NCI-H2196 (cell line): Measurements from ENCODE around the gene DIRAS3.
"Not testable (repeated sequence)": the region's sequence is repeated elsewhere in the genome, so short reads cannot be mapped to it uniquely, and the experiment has no call there.

Source experiments
- DNase-seq: peaks from one replicate; lab custom pipeline; 2025; ENCODE audit not compliant: unreplicated experiment; lab: John Stamatoyannopoulos, UW

Gene DIRAS3

DNA sequence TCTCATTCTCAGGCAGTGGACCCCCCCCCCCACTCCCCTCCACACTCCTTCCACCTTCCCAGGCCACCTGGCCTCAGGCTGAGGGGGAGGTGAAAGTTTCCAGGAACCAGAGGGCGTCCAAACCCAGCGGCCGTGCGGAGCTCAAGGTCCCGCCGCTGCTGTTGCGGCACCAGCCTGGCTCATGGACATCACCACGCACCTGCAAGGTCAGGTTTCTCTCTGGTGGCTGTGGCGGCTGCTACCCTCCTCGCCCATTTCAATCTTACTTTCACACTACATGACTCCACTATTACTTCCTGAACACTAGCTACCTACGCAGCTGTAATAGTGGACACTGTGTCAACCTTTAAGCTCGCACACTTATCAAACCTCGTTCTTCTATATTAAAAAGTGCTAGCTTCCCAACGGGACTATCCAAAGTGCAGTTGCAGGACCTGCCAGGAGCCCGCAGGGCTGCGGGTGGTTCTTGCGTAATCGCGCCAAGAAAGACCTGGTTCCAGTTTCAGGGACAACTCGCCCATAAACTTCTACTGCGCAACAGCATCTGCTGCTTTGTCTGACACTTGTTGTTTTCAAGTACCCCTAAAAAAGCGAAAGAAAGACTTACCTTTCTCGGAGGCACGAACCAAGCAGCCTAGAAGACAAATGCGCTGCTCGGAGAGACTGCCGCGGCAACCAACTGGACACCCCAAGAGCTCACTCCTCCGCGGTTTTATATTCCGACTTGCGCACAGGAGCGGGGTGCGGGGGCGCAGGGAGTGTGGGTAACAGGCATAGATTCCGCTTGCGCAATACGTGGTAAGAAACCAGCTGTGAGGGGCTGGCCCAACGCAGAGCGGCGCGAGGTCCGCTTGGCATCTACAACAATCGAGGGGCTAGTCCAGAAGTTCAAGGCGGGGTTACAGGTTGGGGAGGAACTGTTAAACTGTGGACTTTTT is at the start of gene DIRAS3:
Gene DIRAS3, minus strand, starts transcription at position 687 of the 938 bp plus-strand sequence. CDS start 3,330 bp downstream, outside the sequence.
- DNase-seq: no peak

DNA sequence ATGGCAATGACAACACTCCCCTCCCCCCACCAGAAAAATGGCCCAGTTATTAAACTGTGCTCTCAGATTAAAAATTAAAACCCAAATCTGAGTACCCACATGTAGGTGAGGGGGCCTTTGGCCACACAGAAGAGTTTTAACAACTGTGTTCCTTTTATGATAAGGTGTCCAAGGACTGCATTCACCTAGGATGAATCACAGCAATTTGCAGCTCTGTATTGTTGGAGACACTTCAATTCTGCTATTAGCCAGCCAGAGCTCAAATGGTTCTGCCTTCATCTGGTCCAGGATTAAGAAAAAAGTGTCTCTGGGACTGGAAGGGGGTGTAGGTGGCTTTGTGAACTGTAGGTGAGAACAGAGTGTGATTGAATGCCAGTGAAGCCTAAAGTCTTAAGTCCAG is 43.3 kb upstream of the DIRAS3 start:
- DNase-seq: no peak

GRCh38 chr1:68087184-68087583 is 36.8 kb upstream of the DIRAS3 start:
- DNase-seq: no peak

DNA sequence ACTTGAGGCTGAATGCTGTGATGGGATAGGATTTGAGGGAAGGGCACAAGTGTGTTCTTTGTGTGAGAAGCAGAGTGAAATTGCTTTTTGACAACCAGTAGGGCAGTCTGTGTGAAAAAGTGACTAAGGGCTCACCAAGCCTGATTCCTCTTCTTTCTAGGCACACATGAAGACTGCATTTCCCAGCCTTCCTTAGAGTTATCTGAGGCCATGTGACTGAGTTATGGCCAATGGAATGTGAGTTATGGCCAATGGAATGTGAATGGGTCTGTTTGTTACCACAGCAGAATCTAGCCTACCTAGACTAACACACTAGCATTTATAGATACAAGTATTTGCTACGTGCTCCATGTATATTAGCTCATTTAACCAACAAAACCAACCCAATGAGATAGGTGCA is 35.3 kb upstream of the DIRAS3 start:
- DNase-seq: no peak

GRCh38 chr1:68083686-68084085 is 33.3 kb upstream of the DIRAS3 start:
- DNase-seq: no peak

DNA sequence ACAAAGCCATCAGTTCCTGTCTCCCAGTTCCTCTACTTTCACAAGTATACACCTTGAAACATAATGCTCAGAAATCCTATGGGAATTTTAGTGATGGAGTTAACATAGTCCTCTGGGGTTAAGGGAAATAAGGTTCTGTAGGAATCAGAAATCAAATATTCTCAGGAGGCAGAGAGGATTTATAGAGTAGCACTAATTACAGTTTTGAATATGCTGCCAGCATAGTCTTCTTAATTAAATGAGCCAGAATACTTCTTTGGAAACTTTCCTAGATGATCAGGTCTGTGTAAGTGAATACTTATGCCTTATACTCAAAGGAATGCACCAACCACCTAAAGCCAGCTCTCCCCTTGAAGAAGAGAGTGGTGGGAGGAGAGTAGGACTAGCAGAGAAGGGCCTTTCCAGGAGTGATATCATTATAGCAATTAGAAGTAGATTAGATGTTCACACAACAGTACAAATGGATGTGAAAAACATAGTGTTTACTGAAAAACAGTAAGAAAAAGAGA is 31.4 kb upstream of the DIRAS3 start:
- DNase-seq: no peak

DNA sequence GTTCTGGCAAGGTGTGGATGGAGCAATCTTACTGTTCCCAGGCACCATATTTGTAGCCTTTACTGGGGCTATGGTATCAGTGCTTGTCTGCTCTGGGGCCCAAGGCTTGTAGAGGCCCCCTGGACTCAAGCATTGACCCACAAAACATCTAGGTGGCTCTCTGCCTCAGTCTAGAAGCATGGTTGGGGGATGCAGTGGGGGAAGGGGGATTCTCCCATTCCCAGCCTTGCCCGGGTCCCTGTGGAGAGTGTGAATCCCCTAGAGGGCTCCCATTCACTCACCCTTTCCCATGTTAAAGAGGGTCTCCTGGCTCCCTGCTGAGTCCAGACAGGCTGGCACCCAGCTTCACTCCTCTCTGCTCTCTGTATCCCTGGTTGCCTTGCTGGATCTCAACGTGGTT is 28.2 kb upstream of the DIRAS3 start:
- no peak for DNase-seq

- DNase-seq: no peak
Measured at GRCh38 chr1:68074472-68074871, 24.0 kb upstream of the DIRAS3 start.

GRCh38 chr1:68065766-68066165 is 15.3 kb upstream of the DIRAS3 start:
- DNase-seq: no peak

DNA sequence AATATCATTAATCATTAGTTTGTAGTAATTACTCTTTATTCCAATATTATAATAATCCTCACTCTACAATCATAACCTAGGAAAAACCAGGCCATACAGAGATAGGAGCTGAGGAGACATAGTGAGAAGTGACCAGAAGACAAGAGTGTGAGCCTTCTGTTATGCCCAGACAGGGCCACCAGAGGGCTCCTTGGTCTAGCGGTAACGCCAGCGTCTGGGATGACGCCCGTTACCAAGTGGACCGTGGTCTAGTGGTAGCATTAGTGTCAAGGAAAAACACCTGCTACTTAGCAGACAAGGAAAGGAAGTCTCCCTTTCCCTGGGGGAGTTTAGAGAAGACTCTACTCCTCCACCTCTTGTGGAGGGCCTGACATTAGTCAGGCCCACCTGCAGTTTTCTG is 7.6 kb upstream of the DIRAS3 start:
- not testable (repeated sequence) for DNase-seq

DNA sequence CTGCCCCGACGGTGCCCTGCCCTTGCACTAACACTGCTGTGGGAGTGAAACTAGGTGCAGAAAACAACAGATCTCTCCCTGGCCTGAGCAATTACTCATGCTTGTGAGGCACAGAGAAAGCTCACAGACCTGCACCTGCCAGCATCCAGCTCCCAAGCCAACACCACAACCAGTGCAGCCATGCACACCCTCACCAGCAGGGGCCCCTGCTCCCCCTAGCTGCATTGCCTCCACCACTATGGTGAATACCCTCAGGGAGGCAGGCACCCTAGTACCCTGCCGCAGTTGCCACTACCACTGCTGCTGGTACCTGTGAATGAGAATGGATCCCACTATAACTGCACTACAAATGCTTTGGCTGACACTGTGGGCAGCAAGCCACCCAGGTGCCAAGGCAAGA is 7.1 kb upstream of the DIRAS3 start:
- DNase-seq: no peak

DNA sequence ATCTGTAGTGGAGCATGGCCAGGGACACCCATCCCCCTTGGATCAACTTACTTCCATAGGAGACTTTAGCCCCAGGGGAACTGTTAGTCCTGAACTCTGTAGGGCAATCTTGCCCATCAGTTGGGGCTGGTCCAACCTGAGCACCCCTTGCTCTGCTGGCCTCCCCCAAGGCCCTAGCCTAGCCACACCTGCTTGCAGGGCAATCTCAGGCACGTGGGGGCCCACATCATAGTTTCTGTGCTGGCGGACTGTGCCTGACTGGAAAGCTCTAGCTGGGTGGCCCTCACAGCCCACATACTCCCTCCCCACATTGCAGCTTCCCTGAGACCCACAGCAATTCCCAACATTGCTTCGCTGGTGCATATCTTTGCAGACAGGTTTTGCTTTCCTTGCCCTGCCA is 6.6 kb upstream of the DIRAS3 start:
- no peak for DNase-seq

- no peak for DNase-seq
Measured at GRCh38 chr1:68051475-68051874, 1.0 kb upstream of the DIRAS3 start.

- DNase-seq: no peak
Measured at GRCh38 chr1:68047659-68048026, 2.8 kb downstream of the DIRAS3 start.

DNA sequence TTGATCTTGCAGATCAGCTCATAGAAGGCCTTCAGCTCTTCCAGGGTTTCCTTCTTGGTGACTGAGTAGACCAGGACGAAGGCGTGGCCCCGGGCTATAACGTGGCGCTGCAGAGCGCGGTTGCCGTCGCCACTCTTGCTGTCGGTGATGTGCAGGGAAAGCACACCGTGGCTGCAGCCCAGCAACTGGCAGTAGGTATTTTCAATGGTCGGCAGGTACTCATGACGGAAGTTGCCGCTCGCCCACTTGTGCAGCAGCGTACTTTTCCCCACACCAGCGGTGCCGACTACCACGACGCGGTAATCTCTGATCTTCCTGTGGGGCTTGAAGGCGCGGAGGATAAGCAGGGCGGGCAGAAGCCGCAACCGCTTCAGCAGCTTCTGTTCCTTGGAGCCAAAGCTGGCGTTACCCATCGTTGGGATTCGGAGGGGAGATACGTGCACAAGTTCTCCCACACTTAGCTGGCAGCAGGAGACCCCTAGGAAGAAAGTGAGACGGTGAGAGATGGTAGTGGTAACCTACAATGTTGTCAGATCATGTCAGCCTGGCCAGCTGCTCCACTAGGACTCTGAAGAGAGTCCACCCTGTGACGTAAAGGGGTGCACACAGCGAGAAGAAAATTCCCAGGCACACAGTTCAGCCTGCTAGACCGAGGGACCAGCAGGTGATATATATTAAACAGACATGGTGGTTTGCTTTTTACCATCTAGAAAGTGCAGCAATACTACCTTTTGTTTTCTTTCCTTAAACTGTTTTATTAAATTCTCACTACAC is 3.4 kb downstream of the DIRAS3 start:
- no peak for DNase-seq

GRCh38 chr1:68046423-68046822 is 4.0 kb downstream of the DIRAS3 start:
- DNase-seq: no peak

DNA sequence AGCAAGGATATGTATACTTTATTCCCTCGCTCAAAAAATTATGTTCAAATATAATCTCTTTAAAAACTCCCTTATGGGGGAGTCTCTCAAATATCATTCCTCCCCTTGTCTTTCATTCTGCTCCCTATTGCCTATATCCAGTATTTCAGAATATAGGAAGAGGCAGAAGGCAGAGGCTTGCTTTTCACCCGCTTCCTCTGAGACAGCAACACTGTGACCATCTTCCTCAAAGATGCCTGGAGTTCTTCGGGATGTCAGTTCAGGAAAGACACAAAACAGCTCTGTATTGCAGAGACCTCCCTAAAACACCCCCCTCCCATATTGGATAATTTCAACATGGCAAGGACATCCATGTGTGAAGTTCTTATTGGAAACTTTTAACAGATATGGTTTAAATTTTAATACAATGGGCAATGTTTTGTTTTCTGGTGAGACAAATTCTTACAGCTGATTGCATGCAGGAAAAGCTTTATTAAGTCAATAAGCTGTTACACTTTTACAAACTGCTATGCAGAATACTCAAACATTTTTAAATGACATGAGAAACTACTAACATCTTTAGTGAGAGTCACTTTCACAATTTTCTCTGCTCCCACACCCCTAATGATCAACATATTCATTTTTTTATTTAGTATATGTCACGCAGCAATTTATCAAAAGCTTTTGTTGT is 4.8 kb downstream of the DIRAS3 start:
- DNase-seq: no peak

DNA sequence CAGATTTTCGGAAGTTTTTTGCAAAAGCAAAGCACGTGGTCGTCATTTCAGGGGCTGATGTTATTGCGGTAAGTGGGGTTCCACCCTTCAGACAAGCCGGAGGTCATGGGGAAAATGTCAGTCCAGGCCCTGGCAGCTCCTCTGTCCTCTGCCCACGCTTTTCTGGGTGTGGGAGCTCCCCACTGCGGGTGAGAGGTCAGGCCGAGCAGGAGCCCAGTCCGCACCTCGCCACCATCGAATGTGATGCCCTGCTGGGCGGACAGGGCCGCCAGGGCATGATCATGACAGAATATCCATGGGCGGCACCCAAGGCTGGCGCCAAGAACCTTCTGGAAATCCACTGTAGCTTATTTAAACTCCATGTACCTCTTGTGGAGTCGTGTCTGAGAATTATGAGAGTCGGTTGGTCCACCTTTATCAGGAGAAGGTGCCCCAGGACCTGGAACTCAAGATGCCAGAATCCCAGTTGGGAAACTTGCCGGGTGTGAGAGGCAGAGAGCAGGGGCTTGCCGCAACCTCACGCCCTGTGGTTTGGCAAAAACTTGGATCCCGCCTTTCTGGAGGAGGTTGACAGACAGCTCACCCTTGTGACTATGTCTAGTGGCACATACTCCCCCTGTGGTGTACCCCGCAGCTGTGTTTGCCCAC is 6.9 kb downstream of the DIRAS3 start:
- no peak for DNase-seq

- DNase-seq: no peak
Measured at GRCh38 chr1:68036946-68037345, 13.5 kb downstream of the DIRAS3 start.

DNA sequence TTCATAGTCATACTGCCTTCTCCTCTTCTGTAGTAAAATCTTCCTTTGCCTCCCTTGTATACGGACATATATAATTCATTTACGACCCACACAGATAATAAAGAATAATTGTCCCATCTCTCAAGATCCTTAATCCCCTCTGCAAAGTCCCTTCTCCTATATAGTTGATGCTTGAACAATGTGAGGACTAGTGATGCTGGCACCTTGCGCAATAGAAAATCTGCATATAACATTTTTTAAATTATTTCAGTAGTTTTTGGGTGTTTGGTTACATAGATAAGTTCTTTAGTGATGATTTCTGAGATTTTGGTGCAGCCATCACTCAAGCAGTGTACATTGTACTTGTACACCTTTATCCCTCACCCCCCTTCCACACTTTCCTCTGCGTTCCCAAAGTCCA is 21.0 kb downstream of the DIRAS3 start:
- no peak for DNase-seq

GRCh38 chr1:68028566-68028965 is 21.9 kb downstream of the DIRAS3 start:
- DNase-seq: no peak
